Stimulated activated CD4-positive, alpha-beta T cell treated with anti-CD3 and anti-CD28 coated beads, Interleukin-2, amount 100 ng/mL, for 24 hours (primary cell): Measurements from ENCODE around the gene MORN1.

Experiments
- DNase-seq, 2 donors: peaks; one replicate each; pipeline ENCODE4 v3.0.0-alpha.2; 2020

The MORN1 gene

DNA sequence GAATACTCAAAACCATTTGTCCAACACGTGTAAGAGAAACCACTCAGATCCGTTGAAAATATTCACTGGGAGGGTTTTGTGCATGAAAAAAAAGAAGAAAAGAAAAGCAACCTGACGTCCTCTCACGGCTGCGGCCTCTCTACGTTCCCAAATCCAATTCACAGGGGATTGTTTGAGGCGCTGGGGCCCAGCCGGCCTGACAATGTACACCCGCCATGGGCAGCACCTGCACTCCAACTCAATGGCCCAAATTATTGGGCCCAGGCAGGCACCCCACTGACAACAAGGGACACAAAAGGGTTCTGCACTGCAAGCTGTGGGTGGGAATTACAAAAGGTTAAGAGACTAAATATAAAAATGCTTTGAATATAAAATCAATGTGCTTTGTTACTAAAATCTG lies 41.5 kb downstream of the MORN1 start:
- no peak for DNase-seq

DNA sequence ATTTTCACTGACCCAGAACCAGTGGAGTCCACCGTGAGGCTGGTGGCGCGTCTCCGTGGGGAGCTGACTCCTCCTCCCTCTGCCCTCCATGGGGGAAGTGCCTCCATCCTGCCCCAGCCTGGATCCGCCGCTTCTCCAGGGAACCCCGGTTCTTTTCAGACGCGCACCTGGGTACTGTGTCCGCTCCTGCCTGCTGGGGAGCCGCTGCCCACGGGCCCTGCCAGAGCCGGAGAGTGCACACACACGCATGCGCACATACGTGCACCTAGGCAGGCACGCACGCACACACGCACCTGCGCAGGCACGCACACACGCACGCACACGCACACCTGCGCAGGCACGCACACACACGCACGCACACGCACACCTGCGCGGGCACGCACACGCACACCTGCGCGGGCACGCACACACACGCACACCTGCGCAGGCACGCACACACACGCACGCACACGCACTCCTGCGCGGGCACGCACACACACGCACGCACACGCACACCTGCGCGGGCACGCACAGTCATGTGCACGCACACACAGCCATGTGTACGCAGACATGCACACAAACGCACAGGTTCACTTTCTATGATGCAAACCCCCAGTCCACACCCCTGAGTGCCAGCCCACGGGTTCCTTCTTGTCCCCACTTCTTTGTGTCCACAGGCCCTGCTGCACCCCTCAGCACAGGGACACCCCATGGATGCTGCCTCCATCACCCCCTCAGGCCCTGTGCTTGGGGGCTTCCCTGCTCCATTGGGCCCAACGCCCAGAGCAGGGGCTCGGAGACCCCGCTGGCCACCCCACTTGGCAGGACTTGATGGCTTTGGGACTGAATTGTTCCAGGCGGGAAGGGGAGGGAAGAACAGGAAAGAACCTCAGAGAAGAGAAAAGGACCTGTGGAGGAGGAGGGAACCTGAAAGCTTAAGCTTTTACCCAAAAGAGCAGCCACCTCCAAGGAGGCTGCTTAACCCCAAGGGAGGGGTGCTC lies 42.7 kb downstream of the MORN1 start:
- no peak for DNase-seq

DNA sequence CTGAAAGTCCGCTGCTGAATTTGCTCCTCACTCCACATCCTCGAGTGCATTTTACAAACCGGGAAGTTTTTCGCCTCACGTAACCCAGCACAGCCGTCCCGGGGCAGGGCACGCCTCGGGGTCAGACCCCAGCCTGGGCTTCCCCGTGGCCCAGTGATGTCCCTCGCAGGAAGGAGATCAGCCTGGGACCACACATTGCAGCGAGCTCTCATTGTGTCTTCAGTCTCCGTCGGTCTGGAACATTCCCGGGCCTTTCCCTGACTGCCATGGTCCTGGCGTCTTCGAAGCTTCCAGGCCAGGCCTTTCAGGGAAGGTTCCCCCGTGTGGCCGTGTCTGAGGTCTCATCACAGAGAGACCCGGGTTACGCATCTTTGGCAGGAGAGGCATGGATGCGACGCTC lies 43.5 kb downstream of the MORN1 start:
- DNase-seq, result no peak

DNA sequence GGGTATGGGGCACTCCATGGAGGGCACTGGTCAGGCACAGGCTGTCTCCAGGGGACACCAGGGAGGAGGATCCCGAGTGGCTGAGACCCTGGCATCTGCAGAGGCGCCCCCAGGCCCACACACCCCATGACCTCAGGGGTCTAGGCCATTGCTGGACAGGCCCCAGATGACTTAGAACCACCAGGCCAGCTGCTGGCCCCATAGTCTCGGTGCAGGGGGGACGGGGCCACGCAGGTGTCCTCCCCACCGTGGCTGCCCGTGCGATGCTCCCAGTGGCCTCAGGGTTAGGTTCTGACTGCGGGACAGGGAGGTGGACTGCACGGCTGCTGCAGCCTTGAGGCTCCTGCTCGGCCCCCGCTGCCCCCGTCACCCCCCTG lies 44.0 kb downstream of the MORN1 start:
- no peak for DNase-seq

DNA sequence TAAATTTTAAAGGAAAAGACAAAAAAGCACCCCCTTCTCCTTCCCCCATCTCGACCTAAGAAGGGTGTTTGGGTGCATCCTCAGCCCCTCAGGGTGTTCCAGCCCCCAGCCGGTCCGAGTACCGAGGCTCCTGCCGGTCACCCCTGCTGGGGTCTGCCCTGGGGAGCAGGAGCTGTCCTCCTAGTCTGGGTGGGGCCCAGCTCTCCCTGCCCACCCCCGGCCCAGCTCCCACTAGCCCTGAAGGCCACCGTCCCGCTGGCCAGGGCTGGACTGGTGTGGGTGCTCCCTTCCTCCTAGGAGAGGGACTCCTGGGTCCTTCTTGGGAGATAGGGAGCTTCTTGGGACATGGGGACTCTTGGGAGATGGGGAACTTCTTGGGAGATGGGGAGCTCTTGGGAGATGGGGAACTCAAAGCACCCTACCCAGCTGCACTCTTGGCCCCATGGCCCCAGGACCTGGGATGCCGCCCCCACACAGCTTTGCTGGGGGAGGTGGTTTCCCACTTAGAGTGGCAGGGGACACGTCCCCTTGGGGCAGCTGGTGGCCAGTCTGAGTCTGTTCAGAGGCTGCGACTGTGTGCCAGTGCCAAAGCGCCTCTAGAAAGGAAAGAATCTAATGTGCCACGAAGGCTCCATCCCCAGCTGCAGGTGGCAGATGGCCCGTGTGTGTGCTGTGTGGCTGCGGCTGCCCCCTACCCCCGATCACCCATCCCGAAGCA lies 44.5 kb downstream of the MORN1 start:
- no peak for DNase-seq

DNA sequence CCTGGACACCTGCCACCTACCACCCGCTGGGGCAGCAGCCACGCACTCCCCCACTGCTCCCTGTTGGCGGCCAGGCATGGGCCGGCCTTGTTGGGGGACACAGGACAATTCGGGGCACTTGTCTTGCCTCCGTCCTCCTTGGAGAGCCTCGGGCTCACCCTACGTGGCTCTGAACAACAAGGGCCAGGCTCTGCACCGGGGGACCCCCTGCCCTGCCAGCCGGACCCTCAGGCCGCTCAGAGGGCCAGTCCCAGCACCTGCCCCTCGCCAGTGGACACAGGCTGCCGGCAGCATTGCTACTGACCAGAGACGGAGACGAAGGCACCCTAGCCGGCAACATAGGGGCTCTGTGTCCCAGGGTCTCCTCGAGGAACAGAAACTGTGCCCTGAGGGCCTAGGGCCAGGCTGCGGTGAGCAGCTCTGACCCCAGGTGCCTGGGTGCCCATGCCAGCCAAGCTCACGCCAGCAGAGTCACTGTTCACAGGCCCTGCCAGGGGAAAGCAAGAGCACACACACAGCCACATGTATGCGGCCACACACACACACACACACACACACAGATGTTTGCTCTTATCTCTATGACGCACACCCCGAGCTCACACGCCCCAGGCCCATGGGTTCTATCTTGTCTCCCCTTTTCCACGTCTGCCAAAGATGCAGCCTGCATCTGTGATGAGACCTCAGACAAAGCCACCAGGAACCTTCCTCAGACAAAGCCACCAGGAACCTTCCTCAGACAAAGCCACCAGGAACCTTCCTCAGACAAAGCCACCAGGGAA lies 45.9 kb downstream of the MORN1 start:
- no peak for DNase-seq

DNA sequence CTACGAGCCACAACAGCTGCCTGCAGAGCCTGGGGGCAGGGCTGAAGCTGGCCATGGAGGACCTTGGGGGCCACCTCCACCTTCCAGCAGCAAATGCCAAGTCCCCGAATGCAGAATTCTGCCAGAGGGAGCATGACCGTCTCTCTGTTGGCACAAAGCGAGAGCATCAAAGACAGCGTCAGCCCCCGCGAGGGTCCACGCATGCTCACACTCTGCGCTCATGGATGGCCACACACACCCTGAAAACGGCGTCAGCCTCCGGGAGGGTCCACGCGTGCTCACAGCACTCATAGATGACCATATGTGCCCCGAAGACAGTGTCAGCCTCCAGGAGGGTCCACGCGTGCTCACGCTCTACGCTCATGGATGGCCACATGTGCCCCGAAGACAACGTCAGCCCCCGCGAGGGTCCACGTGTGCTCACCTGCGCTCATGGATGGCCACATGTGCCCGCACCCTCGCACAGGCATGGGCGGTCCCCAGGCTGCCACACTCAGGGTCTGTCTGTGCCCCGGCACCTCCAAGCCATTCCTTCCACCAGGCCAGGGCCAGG lies 46.5 kb downstream of the MORN1 start:
- DNase-seq, result no peak

DNA sequence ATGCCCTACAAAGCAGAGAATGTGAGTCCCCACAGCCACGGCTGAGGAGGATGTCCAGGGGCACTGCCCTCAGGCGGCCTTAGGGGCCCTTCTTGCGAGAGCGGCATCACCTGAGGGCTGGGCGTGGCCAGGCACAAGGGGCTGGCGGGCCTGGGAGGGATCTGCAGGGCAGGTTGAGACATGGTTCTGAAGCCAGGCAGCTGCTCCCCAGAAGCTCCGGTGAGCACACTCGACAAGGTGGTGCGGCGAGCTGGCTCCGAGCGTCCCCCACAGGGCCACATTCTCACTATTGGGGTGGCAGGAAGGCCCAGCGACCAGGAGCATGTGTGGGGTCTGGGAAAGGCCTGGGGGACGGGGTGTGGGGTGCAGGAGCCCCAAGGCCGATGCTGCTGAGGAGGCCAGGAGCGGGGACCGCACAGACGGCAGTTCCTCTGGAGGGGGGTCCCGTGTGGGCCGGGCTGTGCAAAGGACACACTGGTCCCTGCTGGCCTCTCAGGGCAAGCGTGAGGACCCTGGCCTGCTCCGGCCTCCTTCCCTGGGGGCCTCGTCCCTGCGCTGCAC lies 47.2 kb downstream of the MORN1 start:
- DNase-seq, result no peak

DNA sequence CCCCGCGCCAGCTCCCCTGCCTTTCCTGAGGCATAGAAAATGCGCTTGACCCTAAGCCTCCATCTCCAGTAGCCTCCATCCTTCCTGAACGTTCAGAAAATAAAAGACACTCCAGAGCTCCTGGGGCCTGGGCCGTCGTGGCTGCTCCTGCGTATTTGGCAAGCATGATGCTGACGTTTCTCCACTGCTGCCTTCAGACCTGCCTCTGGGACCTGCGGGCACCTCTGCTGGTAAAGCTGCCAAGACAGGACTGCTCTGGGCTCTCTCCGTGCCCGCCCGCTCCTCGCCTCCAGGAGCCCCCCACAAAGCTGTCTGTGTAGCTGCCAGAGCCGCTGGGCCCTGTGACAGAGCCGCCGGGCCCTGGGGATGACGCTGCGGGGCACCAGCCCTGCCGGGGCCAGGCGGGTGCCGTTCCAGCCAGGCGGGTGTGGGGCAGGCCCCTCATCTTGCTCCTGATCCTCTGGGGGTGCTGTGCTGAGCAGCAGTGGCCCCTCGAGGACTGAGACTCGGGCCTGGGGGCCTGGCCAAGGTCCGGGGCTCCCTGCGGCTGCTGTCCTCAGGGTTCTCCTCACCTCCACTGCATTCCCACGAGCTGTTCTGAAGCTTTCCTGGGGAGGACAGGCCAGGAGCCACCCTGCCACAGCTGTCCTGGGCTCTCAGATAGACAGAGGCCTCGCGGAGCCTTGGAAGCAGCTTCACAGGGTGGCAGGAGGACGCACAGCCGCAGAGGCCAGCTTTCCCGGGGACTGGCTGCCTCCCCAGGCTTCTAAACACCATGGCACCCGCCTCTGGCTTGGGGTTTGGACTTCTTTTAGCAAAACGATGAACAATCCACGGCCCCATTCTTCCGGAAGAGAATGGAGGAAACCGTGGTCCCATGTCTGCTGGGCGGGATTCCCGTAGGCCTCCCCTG lies 48.1 kb downstream of the MORN1 start:
- no peak for DNase-seq

DNA sequence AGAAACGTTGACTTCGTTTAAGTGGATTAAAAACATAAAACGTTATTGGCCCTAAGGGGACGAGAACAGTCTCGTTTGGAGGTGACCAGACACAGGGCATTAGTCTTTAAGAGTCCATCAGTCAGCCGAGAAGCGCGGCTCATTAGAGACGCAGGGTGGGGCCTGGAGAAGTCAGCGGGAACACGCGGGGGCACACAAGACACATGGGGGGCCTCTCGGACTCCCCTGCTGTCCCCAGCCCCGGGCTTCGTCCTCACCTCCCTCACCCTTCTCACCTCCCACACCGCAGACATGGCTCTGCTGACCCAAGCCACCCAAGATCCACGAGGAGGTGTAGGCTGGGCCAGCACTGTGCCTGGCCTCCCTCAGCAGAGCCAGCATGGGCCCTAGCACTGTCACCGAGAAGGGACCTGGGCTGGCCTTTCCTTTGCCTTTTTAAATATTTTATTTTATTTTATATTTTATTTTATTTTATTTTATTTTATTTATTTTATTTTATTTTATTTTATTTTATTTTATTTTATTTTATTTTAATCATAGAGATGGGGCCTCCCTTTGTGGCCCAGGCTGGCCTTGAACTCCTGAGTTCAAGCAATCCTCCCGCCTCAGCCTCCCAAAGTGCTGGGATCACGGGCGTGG lies 48.9 kb downstream of the MORN1 start:
- no peak for DNase-seq

DNA sequence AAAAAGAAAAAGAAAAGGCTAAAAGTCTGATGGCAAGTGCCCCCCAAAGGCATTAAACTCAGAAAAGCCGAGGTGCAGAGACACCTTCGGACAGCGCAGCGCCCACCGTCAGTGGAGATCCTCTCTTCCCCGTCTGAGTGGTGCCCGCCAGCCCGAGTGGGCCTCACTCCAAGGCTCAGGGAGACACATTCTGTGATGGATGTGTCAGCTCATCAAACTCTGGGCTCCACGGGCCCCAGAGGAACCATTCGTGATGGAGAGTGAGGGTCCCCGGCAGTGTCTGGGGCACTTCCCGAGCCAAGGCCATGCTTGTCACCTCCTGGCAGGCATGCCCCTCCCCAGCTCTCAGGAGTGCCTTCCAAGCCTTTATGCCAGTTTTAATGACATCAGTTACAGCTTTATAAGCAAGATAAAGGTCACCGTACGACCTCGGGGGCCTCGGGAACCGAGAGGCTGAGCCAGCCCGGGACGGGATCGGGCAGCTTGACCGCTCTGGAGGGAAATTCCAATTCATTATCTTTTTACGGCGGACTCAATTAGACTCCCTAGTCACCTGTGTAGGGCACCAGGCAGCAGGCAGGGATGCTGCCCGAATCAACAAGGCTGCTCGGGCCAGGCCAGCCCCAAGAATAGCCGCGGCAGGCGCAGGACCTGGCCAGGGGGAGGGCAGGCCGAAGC lies 49.5 kb downstream of the MORN1 start:
- no peak for DNase-seq

DNA sequence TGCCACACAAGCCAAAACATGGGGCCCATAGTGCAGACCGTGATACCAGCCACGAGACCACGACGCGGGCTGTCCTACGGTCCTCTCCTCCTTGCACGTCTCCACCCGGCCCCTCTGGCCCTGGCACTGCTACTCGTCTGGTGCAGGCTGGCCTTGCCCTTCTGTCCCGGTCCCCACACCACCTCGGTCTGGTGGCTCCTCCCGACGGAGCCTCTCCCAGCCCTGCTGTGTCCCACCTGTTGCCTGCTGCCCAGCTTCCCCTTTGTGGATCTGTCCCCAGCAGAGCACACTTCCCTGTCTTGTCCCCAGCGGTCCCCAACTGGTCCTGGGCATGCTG lies 50.5 kb downstream of the MORN1 start:
- DNase-seq, result no peak

DNA sequence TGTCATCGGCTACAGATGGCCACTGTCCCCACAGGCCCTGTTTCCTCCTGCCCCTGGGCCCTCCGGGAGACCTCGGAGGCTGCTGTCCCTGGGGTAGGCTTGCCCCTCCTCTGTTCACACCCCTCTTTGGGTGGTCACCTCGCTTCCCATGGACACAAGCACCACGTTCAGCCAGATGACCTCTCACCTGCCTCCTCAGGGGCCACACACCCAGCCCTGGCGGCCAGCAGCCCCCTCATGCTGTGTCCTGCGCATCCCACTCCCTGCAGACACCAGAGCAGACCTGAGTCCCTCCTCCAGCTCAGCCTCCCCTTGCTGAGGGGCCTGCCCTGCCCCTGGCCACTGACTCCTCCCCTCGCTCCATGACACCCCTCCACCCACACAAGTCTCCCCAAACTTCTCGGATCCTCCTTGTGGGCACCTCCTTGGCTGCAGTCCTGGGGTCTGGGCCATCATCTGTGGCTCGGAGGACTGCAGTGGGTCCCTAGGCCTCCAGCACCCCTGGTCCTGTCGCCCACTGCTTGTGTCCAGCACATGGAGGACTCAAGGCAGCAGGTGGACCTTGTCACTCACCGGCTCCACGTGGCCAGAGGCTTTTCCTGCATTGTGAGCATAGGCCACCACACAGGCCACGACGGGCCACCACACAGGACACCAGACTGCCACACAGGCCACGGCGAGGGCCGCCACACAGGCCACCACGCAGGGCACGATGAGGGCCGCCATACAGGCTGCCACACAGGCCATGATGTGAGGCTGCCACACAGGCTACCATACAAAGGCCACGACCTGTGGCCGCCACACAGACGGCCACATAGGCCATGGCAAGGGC lies 51.1 kb downstream of the MORN1 start:
- DNase-seq, result no peak

DNA sequence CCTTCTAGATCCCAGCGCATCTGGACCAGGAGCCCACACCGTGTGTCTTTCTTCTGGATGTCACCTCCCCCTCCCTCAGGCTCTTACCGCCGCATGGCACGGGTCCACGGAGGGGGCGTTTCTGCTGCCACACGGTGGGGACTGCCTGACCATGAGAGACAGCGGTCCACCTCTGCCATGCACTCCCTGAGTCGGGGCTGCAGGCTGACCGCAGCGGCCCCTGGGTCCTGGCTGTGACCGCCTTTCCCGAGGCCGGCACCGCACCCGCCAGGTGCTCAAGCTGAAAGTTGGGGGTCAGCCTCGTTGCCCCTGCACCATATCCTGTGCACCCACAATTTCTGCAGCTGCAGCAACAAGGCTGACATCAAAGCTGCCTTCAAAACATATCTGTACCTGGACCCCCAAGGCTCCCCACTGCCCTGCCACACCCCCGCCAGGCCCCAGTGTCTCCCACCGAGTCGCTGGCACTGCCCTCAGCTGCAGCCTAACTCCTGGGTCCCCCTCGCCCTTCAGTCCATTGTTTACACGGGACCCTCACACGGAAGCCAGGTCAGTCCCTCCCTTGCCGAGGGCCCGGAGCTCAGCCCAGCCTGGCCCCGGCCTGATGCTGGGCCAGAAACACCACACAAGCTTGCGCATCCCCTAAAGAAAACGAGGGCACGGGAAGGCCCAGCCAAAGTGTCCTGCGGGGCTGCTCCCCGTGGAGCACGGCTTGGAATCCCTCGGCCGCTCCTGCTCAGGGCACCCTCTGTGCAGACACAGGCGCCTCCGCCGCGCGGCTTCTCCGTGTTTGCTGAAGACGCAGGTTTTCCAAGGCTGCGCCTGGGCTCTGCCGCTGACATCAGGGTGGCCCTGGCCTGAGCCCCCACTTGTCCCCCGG lies 51.9 kb downstream of the MORN1 start:
- DNase-seq, result no peak

DNA sequence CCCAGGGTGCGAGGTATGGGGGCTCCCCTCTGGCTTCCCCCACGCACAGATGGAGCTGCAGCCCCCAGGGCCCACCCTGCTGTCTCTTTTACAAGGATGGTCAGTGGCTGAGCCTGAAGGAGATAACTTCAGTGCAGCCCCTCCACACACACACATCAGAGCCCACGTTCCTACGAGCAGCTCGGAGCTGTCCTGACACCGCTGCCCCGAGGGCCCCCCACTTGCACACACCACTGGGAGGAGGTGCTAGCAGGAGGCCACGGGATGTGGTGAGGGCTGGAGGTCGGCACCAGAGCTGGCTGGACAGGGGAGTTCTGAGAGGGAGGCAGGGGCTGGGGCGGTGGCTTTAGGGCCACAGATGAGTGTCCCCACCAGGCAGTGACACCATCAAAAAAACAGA lies 53.9 kb downstream of the MORN1 start:
- no peak for DNase-seq

DNA sequence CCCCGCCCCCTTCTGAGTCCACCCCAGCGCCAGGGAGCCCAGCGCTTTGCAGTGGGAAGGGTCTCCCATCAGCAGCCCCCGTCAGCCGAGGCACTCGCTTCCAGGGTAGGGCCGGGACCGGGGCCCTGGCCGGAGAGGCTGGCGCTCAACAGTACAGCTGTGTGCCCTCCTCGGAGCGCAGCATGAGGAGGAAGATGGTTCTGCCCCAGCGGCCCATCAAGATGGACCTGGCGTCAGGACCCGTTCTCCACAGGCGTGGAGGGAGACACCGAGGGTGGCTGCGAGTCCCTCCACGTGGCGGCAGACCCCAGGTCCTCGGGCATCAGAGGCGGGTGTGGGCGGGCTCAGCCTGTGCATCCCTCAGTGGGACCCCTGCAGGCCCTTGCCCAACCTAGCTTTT lies 54.3 kb downstream of the MORN1 start:
- no peak for DNase-seq

DNA sequence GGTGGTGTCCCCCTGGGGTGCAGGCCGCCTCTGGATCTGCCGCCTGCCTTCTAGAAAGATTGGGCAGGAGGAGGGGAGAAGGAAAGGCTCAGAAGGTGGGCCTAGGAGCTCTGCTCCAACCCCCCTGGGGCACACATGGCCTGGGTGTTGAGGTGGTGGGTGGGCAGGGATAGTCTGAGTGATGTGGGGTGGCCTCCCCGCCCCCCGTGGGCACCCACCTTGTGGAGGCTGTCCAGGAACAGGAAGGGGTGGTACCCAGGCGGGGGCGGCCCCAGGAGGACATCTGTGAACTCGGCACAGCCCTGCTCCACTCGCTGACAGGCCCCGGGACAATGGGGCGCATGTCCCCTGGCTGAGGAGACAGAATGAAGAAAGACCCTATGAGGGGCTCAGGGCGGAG lies 54.9 kb downstream of the MORN1 start:
- DNase-seq, result no peak

DNA sequence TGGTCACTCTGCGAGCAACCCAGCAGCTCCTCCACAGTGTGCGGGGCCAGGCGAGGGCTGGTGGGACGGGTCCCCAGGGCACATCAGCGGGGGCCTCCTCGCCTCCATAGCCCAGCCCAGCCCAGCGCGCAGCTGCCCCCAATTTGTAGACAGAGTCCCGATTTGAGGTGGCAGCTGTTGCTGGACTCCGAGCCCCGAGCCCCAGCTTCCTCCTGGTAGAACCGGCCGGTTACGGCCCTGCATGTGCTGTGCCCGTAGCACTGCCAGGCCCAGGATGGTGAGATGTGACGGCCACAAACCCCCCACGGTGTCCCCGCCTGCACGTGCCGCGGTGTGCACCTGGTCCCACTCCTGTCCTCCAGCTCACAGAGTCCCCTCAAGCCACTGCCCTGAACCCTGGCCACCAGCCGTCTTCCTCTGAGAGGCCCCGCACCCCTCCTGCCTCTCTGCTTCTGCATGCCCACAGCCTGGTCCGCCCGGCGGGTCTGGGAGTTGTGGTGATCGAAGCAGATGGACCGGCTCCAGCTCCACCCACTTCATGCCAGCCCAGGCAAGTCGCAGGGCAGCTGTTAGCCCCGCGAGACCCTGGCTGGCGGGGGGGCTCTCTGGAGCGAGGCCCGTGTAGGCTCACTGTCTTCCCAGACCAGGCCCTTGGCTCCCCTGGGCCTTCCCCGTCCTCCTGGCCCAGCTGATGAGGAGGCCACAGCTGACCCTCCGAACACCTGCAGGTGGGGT lies 55.5 kb downstream of the MORN1 start:
- DNase-seq, result no peak
